Activated gamma-delta T cell treated with anti-CD3 and anti-CD28 coated beads, Interleukin-2, amount 50 U/mL, for 16 hours (primary cell): ENCODE data around the gene SCUBE2.

Experiments
- DNase-seq: peaks from one replicate; pipeline ENCODE4 v3.0.0-alpha.2; 2020; ENCODE audit warnings: low read depth

The SCUBE2 gene

GRCh38 chr11:9091044-9091922 is at the start of gene SCUBE2:
SCUBE2 (minus strand) TSS chr11:9091599; CDS start chr11:9091528, 71 bp downstream.
- DNase-seq = no peak

- DNase-seq = no peak
Measured at GRCh38 chr11:9141186-9141585, 49.8 kb upstream of the SCUBE2 start.

GRCh38 chr11:9139628-9140357 is 48.4 kb upstream of the SCUBE2 start:
- DNase-seq = no peak

GRCh38 chr11:9138612-9139579 is 47.5 kb upstream of the SCUBE2 start:
- DNase-seq = no peak

- DNase-seq = no peak
Measured at GRCh38 chr11:9138133-9138453, 46.7 kb upstream of the SCUBE2 start.

- DNase-seq = peak; percentile 35
Measured at GRCh38 chr11:9137293-9138132, 46.1 kb upstream of the SCUBE2 start.

GRCh38 chr11:9136741-9137140 is 45.3 kb upstream of the SCUBE2 start:
- no peak for DNase-seq

GRCh38 chr11:9133956-9134355 is 42.6 kb upstream of the SCUBE2 start:
- no peak for DNase-seq

GRCh38 chr11:9132203-9132878 is 40.9 kb upstream of the SCUBE2 start:
- DNase-seq = no peak

- no peak for DNase-seq
Measured at GRCh38 chr11:9130297-9130696, 38.9 kb upstream of the SCUBE2 start.

GRCh38 chr11:9126636-9127035 is 35.2 kb upstream of the SCUBE2 start:
- DNase-seq = no peak

- DNase-seq = no peak
Measured at GRCh38 chr11:9125185-9125886, 33.9 kb upstream of the SCUBE2 start.

GRCh38 chr11:9123595-9124304 is 32.4 kb upstream of the SCUBE2 start:
- DNase-seq = no peak

- DNase-seq = no peak
Measured at GRCh38 chr11:9121469-9121796, 30.0 kb upstream of the SCUBE2 start.

- DNase-seq = no peak
Measured at GRCh38 chr11:9120664-9121468, 29.5 kb upstream of the SCUBE2 start.

- DNase-seq = no peak
Measured at GRCh38 chr11:9118277-9118676, 26.9 kb upstream of the SCUBE2 start.

- no peak for DNase-seq
Measured at GRCh38 chr11:9112075-9112474, 20.7 kb upstream of the SCUBE2 start.

- DNase-seq = no peak
Measured at GRCh38 chr11:9109858-9110731, 18.7 kb upstream of the SCUBE2 start.
